Uterus (tissue), 4 donors: Measurements from ENCODE around the gene USP17L29. TPM values are rescaled to one million over a fixed set of nuclear protein-coding genes. Genes with fewer than 3 reads are reported as not detected.
"Not testable (repeated sequence)": the region's sequence is repeated elsewhere in the genome, so short reads cannot be mapped to it uniquely, and the experiment has no call there.

ENCODE experiments used
- DNase-seq, 2 donors: peaks; one replicate each; pipeline ENCODE4 v3.0.0-alpha.2; 2019 to 2020
- H3K27ac ChIP-seq, 2 donors: fragments of 200-600 bp; sonication (generic); 1 replicate in 1 of 2; 2 replicates in 1 of 2; pipeline ENCODE4 v1.5.1; 2016 to 2018
- H3K27me3 ChIP-seq, 2 donors: fragments of 200-600 bp; sonication (generic); one replicate each; pipeline ENCODE4 v1.5.1; 2018 to 2019; ENCODE audit warnings: control low read depth in 1 of 2
- H3K36me3 ChIP-seq, 2 donors: fragments of 200-600 bp; sonication (generic); one replicate each; pipeline ENCODE4 v1.5.1; 2019; ENCODE audit warnings: control low read depth in 1 of 2
- H3K4me1 ChIP-seq, 2 donors: fragments of 200-600 bp; sonication (generic); one replicate each; pipeline ENCODE4 v1.5.1; 2018 to 2019; ENCODE audit warnings: control low read depth in 1 of 2
- H3K4me3 ChIP-seq, 2 donors: fragments of 200-600 bp; sonication (generic); 1 replicate in 1 of 2; 2 replicates in 1 of 2; pipeline ENCODE4 v1.5.1; 2018 to 2019; ENCODE audit warnings: mild to moderate bottlenecking in 1 of 2
- H3K9me3 ChIP-seq, 2 donors: fragments of 200-600 bp; sonication (generic); one replicate each; pipeline ENCODE4 v1.5.1; 2019; ENCODE audit warnings: control low read depth in 1 of 2
- intact Hi-C: fragments of 100-400 bp; cut with DNase I; formaldehyde crosslinking; loops from one replicate; pipeline ENCODE4 v1.15.1; 2023; ENCODE audit warnings: low total_unique reads
- total RNA-seq, 4 donors: library from RNA; depleted of rRNA in 3 of 4; stranded (reverse); fragments of >200 nt in 3 of 4; gene quantifications; one replicate each; pipeline versions ENCODE4 v1.1.0 to v1.2.4, GENCODE V29; 2014 to 2023
- donor health status: DM: yes; HTN: yes; CAD: no.

Gene USP17L29
- not detected for total RNA-seq

GRCh38 chr4:9353338-9353737 lies at the start of gene USP17L29:
Gene USP17L29, plus strand, starts transcription at chr4:9353638. Its CDS starts 0 bp downstream, at chr4:9353638.
- H3K36me3 ChIP-seq, H3K9me3 ChIP-seq, DNase-seq, H3K27ac ChIP-seq, H3K4me1 ChIP-seq, H3K4me3 ChIP-seq, H3K27me3 ChIP-seq, intact Hi-C loops: not testable (repeated sequence)

GRCh38 chr4:9324191-9324590 lies 29.2 kb upstream of the USP17L29 start:
- H3K27me3 ChIP-seq, H3K4me3 ChIP-seq, DNase-seq, H3K36me3 ChIP-seq, H3K9me3 ChIP-seq, intact Hi-C loops, H3K27ac ChIP-seq, H3K4me1 ChIP-seq: not testable (repeated sequence)

- H3K9me3 ChIP-seq, H3K36me3 ChIP-seq, H3K27ac ChIP-seq, DNase-seq, intact Hi-C loops, H3K4me3 ChIP-seq, H3K27me3 ChIP-seq, H3K4me1 ChIP-seq: not testable (repeated sequence)
Measured at GRCh38 chr4:9324865-9325264, 28.6 kb upstream of the USP17L29 start, which contains the start of gene USP17L24. Gene USP17L24, plus strand, starts transcription at chr4:9325165. Its CDS starts 0 bp downstream, at chr4:9325165.

- H3K36me3 ChIP-seq, intact Hi-C loops, H3K27me3 ChIP-seq, H3K27ac ChIP-seq, H3K4me1 ChIP-seq, H3K4me3 ChIP-seq, DNase-seq, H3K9me3 ChIP-seq: not testable (repeated sequence)
Measured at GRCh38 chr4:9329611-9330010, 23.8 kb upstream of the USP17L29 start, which contains the start of gene USP17L25. Gene USP17L25, plus strand, starts transcription at chr4:9329911. Its CDS starts 0 bp downstream, at chr4:9329911.

- intact Hi-C loops, result not testable (repeated sequence)
Measured at GRCh38 chr4:9334358-9334757, 19.1 kb upstream of the USP17L29 start, which contains the start of gene USP17L26. Gene USP17L26, plus strand, starts transcription at chr4:9334658. Its CDS starts 0 bp downstream, at chr4:9334658.

GRCh38 chr4:9339103-9339502 lies 14.3 kb upstream of the USP17L29 start, which contains the start of gene USP17L5:
Gene USP17L5, plus strand, starts transcription at chr4:9339403. Its CDS starts 0 bp downstream, at chr4:9339403.
- DNase-seq, H3K36me3 ChIP-seq, H3K4me1 ChIP-seq, H3K4me3 ChIP-seq, H3K27me3 ChIP-seq, H3K9me3 ChIP-seq, H3K27ac ChIP-seq, intact Hi-C loops: not testable (repeated sequence)

More at GRCh38 chr4:9334358-9334757, 19.1 kb upstream of the USP17L29 start, which contains the start of gene USP17L26:
- not testable (repeated sequence) for H3K9me3 ChIP-seq, H3K36me3 ChIP-seq, H3K4me3 ChIP-seq, H3K27ac ChIP-seq, H3K27me3 ChIP-seq, DNase-seq, H3K4me1 ChIP-seq

- H3K9me3 ChIP-seq, H3K4me1 ChIP-seq, H3K27me3 ChIP-seq, H3K27ac ChIP-seq, intact Hi-C loops, H3K4me3 ChIP-seq, H3K36me3 ChIP-seq, DNase-seq: not testable (repeated sequence)
Measured at GRCh38 chr4:9343848-9344247, 9.6 kb upstream of the USP17L29 start, which contains the start of gene USP17L27. Gene USP17L27, plus strand, starts transcription at chr4:9344148. Its CDS starts 0 bp downstream, at chr4:9344148.

GRCh38 chr4:9348593-9348992 lies 4.8 kb upstream of the USP17L29 start, which contains the start of gene USP17L28:
Gene USP17L28, plus strand, starts transcription at chr4:9348893. Its CDS starts 0 bp downstream, at chr4:9348893.
- DNase-seq, H3K27ac ChIP-seq, H3K36me3 ChIP-seq, H3K27me3 ChIP-seq, H3K9me3 ChIP-seq, intact Hi-C loops, H3K4me1 ChIP-seq, H3K4me3 ChIP-seq: not testable (repeated sequence)

GRCh38 chr4:9350866-9351265 lies 2.6 kb upstream of the USP17L29 start:
- H3K9me3 ChIP-seq, H3K36me3 ChIP-seq, H3K27ac ChIP-seq, DNase-seq, H3K4me3 ChIP-seq, H3K27me3 ChIP-seq, intact Hi-C loops, H3K4me1 ChIP-seq: not testable (repeated sequence)

- H3K36me3 ChIP-seq, H3K27me3 ChIP-seq, H3K4me1 ChIP-seq, H3K4me3 ChIP-seq, DNase-seq, H3K9me3 ChIP-seq, H3K27ac ChIP-seq, intact Hi-C loops: not testable (repeated sequence)
Measured at GRCh38 chr4:9362829-9363228, 9.4 kb downstream of the USP17L29 start, which contains the start of gene USP17L30. Gene USP17L30, plus strand, starts transcription at chr4:9363129. Its CDS starts 0 bp downstream, at chr4:9363129.

GRCh38 chr4:9379881-9380280 lies 26.4 kb downstream of the USP17L29 start:
- H3K36me3 ChIP-seq, DNase-seq, H3K4me3 ChIP-seq, H3K4me1 ChIP-seq, H3K9me3 ChIP-seq, H3K27ac ChIP-seq, intact Hi-C loops, H3K27me3 ChIP-seq: not testable (repeated sequence)
